ENCODE measurements around the gene RELA.
A peak's percentile ranks its signal among the peaks of the same experiment; 100 is the strongest.

The RELA gene

DNA sequence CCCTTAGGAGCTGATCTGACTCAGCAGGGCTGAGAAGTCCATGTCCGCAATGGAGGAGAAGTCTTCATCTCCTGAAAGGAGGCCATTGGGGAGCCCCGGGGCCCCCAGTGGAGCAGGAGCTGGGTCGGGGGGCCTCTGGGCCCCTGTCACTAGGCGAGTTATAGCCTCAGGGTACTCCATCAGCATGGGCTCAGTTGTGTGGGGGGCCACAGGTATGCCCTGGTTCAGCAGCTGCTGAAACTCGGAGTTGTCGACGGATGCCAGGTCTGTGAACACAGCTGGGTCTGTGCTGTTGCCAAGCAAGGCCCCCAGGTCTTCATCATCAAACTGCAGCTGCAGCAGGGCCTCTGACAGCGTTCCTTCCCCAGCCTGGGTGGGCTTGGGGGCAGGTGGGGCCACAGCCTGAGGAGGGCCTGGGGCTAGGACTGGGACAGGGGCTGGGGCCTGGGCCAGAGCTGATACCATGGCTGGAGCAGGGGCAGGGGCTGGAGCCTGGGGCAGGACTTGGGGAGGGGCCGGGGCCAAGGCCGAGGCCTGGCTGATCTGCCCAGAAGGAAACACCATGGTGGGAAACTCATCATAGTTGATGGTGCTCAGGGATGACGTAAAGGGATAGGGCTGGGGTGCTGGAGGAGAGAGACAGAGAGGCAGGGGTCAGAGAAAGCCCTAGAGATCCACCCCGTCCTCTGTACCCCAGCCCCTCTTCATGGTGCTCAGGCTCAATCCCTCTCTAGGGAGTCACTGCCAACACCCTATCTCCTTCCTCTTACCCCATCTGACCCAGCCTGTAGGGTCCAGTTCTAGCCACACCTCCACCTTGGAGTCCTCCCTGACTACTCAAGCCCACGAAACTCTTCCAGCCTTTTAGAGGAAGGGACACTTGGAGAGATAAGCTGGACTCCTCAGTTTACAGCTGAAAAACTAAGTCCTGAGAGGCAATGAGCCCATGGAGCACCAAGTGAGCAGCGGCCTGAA lies 8.1 kb downstream of the RELA start:
- TF ChIP-seq, protein P1, sequence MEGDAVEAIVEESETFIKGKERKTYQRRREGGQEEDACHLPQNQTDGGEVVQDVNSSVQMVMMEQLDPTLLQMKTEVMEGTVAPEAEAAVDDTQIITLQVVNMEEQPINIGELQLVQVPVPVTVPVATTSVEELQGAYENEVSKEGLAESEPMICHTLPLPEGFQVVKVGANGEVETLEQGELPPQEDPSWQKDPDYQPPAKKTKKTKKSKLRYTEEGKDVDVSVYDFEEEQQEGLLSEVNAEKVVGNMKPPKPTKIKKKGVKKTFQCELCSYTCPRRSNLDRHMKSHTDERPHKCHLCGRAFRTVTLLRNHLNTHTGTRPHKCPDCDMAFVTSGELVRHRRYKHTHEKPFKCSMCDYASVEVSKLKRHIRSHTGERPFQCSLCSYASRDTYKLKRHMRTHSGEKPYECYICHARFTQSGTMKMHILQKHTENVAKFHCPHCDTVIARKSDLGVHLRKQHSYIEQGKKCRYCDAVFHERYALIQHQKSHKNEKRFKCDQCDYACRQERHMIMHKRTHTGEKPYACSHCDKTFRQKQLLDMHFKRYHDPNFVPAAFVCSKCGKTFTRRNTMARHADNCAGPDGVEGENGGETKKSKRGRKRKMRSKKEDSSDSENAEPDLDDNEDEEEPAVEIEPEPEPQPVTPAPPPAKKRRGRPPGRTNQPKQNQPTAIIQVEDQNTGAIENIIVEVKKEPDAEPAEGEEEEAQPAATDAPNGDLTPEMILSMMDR (conservative IDR thresholded peaks at IDR 0.05; ENCODE audit: low read length), result no peak
- no peak overlapping the region for H3K4me3 ChIP-seq (ENCODE audit: low read length)
- DNase-seq (ENCODE audit: low read depth), result no peak

DNA sequence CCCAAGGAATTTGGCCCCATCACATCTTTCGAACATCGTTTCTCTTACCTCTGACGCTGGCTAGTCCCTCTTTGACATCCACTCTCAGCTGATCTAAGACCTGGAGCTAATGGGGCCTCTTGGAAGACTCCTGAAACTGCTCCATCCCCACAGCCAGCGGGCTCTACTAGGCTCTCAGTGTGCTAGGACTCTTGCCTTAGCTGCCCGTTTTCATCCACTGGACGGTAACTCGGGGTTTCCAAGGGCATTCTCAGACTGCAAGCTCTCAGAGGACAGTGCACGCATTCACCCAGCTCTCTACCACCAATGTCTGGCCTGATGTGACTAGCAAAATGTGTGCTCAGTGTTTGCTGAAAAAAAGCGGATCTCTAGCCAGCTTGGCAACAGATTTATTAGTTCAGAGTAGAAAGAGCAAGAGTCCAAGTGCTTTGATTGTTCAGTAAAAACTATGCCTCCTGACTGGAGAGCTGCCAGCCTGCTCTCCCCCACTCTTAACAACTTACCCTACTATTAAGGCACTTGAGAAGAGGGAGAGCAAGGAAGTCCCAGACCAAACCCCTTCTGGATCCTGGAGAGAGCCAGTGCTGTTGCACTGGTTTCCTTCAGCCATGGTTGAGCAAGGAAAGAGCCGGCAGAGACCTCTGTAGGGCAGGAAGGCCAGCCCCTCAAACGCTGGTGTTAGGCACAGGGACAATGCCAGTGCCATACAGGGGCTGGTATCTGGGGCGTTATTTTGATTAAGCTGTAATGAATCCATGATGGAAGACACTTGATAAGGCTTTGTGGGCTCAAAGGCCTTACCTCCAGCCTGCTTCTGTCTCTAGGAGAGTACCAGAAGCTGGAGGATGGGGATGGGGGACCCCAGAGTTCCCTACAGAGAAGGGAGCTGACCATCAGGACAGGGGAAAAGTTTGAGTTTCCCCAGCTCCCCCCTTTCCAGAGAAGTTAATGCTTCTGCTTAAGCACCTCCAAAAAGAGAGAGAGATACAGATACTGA lies 9.2 kb downstream of the RELA start:
- TF ChIP-seq, protein P1 (conservative IDR thresholded peaks at IDR 0.05; ENCODE audit: low read length), result no peak
- H3K4me3 ChIP-seq (ENCODE audit: low read length), result peak overlapping the region; percentile 69
- DNase-seq (ENCODE audit: low read depth), result no peak

DNA sequence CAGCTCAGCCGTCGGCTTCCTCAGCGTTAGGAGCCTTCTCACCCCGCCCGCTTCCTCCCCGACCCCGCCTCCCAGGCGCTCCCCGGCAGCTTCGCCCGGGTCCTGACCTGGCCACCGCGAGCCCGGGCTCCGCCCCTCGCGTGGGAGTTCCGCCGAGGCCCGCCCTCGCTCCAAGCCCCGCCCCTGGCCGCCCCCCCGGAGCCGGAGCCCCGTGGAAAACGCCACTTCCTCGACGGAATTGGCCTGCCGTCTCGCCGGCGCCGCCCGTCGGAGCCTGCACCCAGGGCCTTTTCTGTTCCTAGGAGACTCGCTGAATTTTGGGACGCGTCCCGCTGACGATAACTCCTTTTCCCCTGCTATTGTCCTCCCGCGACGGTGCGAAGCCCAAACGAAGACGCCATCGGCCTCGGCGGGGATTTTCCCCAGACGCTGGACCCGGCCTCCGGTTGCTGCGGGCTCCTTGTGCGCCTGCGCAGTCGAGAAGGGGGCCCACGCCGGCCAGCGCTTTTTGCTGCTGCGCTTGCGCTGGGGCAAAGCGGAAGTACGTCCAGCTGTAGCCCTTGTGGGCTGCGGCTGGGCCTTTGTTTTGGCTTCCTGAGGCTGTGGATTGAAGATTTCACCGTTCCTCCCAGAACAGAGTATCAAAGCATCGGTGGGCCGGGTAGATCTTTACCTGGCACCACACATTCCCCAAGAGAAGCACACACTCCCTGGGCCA lies 10.0 kb downstream of the RELA start:
- DNase-seq (ENCODE audit: low read depth), result peak; percentile 93
- TF ChIP-seq, protein P1 (conservative IDR thresholded peaks at IDR 0.05; ENCODE audit: low read length), result no peak
- H3K4me3 ChIP-seq (ENCODE audit: low read length), result peak overlapping the region; percentile 69

DNA sequence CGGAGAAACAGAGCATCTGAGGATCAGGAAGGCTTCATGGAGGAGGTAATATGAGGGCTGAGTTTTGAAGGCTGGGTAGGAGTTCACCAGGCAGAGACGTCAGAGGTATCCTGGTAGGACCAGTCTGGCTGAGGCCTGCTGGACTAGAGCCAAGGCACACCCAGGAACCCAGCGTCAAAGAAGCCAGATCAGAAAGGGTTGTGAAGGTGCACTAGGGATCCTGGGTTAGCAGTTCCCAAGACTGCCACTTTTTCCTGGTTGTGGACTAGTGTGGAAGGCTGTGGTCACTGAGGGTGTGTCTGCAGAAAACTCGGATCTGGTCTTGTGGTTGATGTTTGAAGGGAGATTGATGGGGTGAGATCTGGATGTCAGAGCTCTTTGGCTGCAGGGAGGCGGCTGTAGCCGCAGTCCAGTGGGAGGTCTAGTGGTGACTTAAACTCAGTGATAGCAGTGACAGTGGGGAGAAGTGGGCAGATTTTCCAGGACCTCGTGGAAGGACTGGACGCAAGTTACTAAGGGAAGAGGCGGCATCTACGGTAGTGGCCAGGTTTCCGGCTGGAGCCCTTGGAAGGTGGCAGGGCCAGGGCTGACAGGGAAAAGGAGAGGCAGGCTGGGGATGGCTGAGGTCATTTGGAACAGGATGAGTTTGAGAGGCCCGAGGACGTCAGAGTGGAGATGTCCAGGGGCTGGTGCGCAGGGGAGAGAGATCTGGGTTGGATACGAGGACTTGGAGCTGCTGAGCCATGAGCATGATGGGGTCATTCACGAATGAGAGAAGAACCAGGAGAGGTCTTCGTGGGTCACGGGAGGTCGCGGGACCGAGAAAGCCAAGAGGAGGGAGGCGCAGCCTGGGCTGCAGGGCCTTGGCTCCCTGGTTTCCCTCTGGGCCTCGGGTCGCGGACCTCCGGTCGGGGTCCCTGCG lies 10.9 kb downstream of the RELA start:
- DNase-seq (ENCODE audit: low read depth), result no peak
- peak overlapping the region; percentile 62 for H3K4me3 ChIP-seq (ENCODE audit: low read length)
- TF ChIP-seq, protein P1 (conservative IDR thresholded peaks at IDR 0.05; ENCODE audit: low read length), result no peak

DNA sequence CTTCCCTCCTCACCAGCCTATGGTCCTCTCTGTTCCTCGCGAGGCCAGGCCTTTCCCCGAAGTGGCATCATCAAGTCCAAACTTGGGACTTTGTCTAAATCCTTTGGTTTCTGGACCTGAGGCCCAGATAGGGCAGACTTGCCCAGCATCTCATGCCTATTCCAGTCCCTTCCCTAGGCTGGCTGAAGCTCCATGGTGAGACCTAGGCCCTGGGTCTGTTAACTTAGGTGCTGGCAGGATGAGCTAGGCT lies 11.5 kb downstream of the RELA start:
- TF ChIP-seq, protein P1 (conservative IDR thresholded peaks at IDR 0.05; ENCODE audit: low read length), result no peak
- DNase-seq (ENCODE audit: low read depth), result no peak
- no peak overlapping the region for H3K4me3 ChIP-seq (ENCODE audit: low read length)

Measured in AG10803 (cell line).